GM20431 (cell line): ENCODE results near the gene CLNK.

Experiments
- in situ Hi-C: fragments of 300-500 bp; cut with MseI, MboI; formaldehyde crosslinking; loops from one replicate; pipeline ENCODE4 v1.15.0; 2020; ENCODE audit warnings: low sequenced_read_pairs; ENCODE audit not compliant: unreplicated experiment

The CLNK gene

DNA sequence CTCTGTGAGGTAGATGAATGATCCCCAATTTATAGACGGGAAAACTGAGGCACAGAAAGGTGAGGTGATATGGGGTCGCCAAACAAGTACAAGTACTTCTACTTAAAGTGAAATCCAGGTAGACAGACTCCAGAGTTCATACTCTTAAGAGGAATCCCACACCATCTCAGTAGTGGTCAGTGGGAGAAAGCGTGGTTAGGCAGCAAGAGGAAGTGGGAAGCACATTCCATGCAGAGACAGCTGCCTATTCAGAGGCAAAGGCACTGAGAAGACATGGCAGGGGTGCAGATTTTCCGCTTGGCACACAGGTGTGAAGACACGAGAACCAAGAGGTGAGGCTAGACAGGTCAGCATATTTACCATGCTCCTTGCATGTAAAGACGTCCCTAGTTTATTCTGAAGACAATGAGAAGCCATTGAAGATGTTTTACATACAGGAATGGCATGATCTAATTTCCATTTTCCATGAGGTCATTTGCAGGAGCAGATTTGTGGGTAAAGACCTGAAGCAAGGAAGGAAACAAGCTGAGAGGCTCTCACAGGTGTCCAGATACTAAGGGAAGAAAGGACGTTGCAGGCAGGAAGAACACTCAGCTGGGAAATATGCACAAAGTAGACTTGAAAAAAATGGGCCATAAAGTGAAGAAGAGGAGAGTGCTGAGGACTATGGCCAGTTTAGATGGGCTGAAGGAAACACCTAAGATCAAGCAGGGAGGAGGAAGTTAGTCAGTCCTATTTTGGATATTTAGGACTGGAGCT lies 17.3 kb upstream of the CLNK start:
- in situ Hi-C loops, result no loop called here

DNA sequence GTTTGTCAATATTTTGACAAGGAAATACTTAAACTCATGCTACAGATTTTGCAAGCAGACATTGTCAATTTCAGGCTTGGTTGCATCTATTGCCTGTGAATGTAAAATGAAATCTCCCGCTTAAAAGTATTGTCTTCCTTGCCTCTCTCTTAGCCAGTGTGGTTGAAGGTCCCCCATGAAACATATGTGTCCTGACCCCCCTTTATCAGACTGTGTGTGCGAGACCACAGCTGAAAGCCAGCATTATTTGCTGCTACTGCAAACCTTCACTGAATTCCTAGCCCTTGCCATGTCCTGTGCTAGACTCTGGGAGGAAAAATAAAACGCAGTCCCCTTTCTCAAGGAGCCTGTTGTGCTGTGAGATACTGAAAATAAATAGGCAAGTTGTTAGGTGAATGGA lies 16.6 kb upstream of the CLNK start:
- in situ Hi-C loops, result no loop called here

DNA sequence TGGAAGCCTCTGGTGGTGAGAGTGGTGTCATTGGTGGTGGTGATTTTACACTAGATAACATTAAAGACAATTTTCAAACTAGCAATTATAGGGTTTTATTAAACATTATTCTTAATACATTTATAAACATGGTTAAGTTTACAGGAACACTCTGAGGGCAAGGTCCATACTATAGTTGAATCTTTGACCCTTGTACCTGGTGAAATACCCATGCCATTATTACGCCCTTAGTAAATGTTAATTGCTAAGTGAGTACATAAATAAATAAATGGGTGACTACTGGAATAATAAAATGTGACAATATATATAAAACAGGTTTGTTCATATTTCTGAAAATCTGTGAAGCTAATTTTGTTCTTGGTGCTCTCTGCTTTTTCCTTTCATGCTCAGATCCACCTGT lies 13.6 kb upstream of the CLNK start:
- in situ Hi-C loops, result no loop called here

DNA sequence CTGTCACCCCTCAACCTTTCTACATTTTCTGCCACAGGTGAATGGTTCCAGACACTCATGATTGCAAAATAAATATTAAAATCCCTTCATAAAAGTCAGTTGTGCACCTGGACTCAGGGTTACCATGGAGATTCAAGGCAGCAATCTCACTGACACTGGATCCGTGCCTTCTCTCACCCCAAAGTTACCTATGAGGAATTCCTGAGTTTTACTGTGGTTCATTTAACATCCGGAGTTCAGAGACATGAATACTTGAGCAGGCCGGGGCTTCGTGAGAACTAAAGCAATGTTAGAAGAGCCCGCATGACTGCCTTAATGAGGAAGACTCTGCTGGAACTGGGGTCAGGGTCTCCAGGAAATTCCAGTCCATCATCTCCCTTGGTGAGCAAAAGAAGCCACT lies 12.5 kb upstream of the CLNK start:
- in situ Hi-C loops, result no loop called here

DNA sequence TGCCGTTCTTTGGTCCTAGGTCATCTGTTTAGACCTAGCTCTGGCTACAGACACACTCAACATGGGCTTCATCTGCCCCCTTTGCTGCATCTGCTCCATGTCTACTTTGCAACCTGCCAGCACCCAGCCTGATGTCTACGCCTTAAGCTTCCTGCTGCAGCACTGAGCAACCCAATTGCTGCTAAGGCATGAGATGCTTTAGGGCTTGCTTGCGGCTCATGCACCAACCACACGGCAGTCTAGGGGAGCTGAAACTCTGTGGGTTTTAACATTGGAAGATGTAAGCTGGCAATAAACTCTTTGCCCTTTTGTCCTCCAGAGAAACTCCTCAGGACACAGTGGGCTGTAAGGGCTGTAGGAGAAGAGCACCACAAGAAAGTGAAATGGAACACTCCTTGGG lies 11.7 kb upstream of the CLNK start:
- in situ Hi-C loops, result no loop called here

DNA sequence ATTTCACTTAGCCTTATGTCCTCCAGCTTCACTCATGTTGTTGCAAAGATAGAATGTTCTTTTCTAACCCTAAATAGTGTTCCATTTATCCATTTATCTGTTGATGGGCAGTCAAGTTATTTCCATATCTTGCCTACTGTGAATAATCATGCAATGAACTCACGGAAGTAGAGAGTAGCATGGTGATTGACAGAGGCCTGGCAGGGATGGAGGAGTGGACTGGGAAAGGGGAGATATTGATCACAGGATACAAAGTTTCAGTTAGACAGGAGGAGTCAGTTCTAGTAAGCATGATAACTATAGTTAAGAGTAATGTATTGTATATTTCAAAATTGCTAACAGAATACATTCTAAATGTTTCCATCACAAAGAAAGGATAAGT lies 10.3 kb upstream of the CLNK start:
- in situ Hi-C loops, result no loop called here

DNA sequence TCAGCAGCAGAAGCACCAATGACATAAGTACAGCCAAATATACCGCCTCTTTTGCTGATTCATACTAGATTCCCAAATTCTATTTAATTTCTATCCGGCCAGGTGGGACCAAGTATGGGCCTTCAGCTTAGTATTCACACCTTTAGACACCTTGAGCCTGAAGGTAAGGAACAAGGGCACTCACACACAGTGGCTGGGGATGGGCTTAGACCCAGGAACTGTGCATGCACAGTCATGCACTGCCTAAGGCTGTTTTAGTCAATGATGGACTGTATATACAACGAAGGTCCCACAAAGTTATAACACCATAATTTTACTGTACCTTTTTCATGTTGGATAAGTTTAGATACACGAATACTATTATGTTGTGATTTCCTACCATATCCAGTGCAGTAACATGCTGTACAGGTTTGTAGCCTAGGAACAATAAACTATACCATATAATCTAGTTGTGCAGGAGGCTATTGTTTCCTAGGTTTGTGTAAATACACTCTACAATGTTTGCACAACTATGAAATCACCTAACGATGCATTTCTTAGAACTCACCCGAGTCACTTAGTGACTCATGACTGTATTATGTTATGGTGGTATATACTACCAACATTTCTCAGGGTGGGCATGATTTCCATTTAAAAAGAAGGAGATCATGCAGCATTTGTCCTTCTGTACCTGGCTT lies 9.7 kb upstream of the CLNK start:
- in situ Hi-C loops, result no loop called here

DNA sequence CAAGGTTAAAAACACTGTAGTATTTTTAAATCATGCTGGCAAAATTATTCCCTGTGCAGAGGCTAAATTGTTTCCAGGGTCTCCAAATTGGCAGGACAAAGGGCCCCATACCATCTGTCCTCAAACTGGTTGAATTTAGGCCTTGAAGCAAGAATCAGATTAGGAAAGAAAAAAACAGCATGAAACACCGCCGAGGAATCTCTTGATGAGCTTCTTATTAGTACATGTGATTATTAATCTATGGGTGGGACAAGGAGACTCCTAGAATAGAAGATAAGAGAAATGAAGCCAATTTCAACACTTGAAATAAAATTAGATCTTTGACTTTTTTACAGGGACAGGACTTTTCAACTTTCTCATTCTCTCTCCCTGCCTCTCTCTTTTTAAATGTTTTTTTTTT lies 7.1 kb upstream of the CLNK start:
- in situ Hi-C loops, result no loop called here

DNA sequence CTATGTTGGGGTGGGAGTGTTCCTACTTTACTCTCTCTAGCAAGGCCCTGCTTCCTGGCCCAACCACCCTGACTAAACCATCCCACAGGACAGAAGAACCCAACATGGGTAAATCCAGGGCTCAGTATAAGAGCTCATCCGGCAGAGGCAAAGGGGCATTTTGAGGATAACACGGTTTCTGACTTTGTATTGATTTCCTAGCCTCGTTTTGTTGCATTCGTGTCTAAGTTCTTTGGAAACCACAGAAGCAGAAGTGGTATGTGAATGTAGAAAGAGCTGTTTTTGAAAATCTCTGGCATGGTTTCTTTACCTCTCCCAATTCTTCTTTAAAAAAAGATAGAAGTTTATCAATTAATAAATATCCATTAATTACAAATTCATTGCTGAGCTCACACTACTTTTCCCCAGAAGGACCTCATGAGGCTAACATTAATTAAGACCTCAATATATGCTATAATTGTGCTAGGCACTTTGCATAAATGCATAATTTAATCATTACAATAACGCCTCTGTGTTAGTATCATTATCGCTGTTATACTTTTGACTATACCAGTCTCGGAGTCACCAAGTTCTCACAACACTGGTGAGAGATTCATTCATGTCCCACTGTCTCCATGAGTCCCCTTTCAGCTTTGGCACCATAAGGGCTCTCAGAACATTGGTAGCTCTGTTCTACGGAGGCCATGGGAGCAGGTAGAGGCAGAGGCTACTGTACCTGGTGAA lies 5.8 kb upstream of the CLNK start:
- in situ Hi-C loops, result no loop called here

DNA sequence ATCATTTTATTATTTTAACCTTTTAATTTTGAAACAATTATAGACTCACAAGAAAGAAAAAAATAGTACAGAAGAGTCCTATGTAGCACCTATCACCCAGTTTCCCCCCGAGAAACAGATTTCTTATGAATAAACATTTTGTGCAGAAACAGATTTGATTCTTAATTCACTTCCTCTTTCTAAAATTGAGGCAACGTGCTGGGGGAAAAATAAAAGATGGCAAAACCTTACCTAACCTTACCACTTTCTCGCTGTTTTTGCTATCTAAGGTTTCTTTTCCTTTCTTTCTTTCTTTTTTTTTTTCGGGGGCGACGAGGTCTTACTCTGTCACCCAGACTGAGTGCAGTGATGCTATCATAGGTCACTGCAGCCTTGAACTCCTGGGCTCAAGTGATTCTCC lies 4.3 kb upstream of the CLNK start:
- in situ Hi-C loops, result no loop called here

DNA sequence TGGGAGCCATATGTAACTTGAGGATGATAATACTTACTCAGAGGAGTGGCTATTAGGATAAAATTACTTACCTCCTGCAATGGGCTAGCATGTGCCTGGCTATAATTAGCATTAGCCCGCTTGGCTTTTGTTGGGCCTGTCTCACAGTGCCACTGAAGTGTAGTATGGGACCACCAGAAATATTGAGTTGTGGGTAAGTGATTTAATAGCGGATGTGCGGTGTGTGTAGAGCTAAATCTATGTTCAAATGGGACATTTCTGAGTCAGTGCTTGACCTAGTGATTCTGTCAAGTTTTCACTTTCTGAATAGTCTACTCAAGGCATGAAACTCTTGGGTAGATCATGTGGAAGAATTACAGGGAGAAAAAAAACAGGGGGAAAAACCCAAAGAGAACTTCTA lies 3.5 kb upstream of the CLNK start:
- in situ Hi-C loops, result no loop called here

DNA sequence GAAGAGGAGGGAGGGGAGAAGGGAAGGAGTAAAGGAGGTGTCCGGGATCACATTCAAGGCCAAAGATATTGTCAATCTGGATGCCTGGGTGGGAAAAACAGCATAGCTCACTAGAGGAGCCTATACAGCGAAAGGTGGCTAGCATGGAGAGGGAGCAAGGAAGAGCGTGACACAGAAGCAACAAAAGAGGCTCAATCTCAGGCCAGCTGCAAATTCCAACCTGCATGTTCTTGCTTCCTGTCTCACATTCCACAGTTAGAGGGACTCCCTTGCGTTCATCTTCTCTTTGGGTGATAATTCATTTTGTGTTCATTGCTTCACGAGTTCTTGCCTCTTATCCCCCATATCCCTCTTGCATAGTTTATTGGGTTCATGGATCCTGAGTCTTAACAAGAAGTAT lies 3.0 kb upstream of the CLNK start:
- in situ Hi-C loops, result no loop called here

DNA sequence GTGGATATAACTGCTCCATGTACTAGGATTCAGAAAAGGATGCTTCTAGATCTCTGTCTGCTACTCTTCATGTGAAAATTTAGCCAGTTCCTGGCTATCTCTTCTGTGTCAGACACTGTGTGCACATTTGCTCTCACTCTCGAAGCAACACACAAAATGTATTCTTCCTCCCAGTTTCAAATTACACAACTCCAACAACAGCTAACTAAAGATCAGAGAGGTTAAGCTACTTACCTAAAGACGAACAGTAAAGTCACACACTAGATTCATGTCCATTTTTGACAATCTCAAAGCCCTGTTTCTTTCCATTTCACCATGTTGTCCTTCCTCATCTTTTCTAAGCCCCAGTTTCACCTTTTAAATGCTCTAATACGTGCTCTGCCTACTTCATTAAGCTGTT lies 2.2 kb downstream of the CLNK start:
- in situ Hi-C loops, result no loop called here

DNA sequence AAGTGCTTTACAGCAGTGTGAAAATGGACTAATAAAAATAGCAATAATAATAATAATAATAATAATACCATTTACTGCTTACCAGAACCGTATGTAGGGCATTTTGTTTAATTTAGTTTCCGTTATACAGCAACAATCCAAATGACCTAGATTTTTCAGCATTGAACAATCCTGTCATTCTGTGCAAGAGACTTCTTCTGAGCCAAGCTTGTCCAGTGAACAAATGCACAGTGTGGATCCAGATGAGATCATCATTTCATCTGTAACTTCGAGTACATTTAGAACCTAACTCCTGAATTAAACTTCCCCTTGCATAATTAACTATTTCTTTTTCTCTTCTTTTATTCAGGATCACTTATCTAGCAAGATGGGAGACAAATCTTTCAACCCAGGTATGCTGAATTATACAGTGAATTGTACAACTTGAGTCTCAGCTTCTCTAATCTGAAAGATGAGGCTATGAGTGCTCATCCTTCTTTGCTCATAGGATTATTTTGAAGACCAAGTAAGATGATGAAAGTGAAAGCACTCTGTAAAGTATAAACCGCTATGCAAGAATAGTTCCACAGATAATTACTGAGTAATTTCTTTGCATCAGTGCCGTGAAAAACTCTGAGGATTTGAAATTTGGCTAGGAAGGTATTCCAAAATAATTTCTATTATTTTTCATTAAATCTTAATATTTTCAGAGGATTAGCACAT lies 6.6 kb downstream of the CLNK start:
- in situ Hi-C loops, result no loop called here

DNA sequence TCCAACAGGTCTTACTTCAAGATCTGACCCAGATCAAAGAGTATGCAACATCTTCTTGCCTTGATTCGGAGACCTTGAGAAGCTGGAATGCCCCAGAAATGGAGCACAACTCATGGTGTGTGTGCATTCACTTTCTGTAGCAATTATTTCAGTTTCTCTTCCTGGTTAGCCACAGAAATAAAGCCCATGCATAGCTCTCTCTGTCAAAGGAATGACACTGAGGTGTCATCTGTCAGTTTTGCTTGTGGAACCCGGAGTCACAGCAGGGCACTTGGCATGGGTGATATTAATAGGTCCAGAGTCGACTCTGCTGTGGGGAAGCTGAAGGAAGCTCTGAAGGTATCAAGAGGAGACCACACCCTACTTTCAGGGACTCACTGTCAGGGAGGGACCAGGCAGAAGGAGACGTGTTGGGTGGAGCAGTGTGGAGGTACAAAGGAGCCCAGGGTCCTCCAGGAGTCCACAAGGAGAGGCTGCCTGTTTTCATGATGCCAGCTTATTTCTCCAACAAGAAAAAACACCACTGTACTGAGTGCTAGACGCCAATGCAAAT lies 10.7 kb downstream of the CLNK start:
- in situ Hi-C loops, result no loop called here

DNA sequence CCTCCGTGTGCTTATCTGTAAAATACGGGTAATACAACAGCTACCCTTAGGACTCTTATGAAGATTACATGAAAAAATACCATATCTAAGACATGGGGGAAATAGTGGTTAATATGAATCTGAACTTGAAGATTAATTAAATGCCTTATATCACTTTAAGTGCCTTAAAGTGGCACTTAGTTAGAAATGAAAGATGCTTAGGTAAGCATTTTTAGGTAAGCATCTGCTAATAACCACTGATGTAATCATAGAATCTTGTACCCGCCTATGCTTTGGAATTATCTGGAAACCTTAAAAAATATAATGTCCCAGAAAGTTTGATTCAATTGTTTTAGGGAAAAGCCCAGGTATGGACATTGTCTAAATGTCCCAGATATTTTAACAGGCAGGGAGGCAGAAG lies 12.2 kb downstream of the CLNK start:
- in situ Hi-C loops, result no loop called here

DNA sequence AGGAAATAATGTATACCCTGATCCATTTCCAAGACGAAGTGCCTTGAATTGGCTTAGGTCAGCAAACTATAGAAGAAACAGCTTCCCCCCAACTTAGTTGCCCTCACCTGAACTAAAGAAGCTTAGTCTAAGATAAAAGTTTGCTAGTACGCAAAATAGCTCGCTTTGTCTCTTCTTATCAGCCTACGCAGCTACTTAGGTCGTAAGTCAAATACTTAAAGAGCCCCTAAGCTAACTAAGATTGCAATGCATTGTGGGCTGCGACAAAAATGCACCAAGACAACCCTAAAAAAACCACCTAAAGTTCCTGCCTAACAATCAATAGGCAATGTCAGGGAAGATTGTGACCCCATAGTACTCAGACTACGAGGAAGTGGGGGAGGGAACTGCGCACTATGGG lies 12.8 kb downstream of the CLNK start:
- in situ Hi-C loops, result no loop called here

DNA sequence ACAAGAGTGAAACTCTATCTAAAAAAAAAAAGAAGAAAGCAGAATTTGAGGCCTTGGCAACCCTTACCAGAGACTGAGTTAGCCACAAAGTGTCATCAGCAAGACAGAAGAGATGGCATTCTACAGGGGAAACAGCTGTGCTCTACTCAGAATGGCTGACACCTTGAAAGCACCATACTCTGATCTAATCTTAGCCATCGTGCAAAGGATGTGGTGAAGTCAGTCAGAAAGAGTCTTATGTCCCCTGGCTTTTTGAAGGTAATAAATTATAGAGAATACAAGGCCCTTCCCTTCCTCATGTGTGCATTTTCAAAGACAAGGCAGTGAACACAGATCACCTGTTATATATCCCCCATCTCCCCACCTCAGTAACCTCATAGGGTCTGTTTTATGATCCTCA lies 13.2 kb downstream of the CLNK start:
- in situ Hi-C loops, result no loop called here

DNA sequence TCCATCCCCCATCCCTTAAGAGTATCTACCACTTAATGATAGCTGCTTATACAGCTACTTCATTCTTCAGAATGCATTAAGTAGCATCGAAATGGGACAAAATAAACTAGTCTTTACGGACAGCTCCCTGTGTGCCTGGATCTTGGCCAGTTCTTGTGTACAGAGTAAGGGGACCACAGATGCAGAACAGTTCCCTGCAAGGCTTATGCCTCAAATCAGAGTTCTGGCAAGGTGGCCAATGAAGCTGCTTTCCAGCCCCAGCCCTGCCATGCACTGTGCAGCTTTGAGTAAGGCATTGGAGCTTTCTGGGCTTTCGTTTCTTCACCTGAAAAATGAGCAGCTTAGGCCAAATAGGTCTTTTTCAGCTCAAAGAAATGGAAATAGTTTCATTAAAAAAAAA lies 14.2 kb downstream of the CLNK start:
- in situ Hi-C loops, result no loop called here

DNA sequence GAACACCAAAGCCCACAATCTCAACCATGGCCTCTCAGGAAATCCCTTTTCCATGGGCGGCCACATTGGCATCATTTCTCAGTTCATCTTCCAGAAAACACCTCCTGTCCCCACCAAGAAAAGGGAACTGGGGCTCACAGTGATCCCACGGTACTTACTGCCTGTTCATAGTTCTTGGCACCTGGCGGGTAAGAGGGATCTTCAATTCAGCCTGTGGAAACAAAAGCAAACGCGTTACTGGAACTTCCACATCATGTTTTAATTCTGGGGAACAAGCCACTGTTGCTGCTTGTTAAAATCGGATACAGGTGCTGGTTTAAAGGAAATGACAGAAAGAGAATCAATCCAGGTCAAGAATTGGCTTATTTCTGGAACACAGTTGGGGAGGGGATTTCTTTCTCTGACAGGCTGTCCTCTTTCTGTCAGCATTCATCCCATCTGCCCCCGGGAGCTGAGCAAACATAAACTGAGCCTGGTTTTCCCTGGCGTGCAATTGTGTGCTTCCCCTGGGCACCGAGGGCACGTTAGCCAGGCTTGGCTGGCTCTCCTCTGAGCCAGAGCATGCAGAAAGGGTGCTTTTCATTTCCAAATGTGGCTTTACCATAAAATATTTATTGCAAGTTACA lies 16.8 kb downstream of the CLNK start:
- in situ Hi-C loops, result no loop called here
